HepG2 (cell line): ENCODE measurements around the gene TMEM238. TPM values are rescaled to one million over a fixed set of nuclear protein-coding genes. Genes with fewer than 3 reads are reported as not detected.

Experiments
- CHD4 ChIP-seq: fragments of 200-600 bp; sonication (generic); IDR thresholded peaks from 2 replicates; pipeline ENCODE4 v1.7.0; 2017; ENCODE audit warnings: mild to moderate bottlenecking, low read length, borderline replicate concordance
- ESRRA ChIP-seq: sonication (generic); formaldehyde crosslinking; IDR thresholded peaks from 2 replicates; pipeline ENCODE4 v1.5.1; 2020; ENCODE audit warnings: mild to moderate bottlenecking, low read depth, missing genetic modification reagents
- FOXK2 ChIP-seq: fragments of 450-650 bp; IDR thresholded peaks from 2 replicates; pipeline ENCODE4 v1.6.1; 2016
- JUN ChIP-seq: sonication (generic); formaldehyde crosslinking; IDR thresholded peaks from 2 replicates; pipeline ENCODE4 v1.4.0; 2020; ENCODE audit warnings: mild to moderate bottlenecking, missing genetic modification reagents
- JUNB ChIP-seq: sonication (generic); formaldehyde crosslinking; IDR thresholded peaks from 2 replicates; pipeline ENCODE4 v1.8.0; 2022; ENCODE audit warnings: missing genetic modification reagents, mild to moderate bottlenecking, borderline replicate concordance
- KMT2B ChIP-seq: IDR thresholded peaks from 2 replicates; pipeline ENCODE4 v1.6.1; 2016; ENCODE audit warnings: missing genetic modification reagents, missing compliant biosample characterization
- POLR2G ChIP-seq: fragments of 200-400 bp; formaldehyde crosslinking; IDR thresholded peaks from 2 replicates; pipeline ENCODE4 v1.6.1; 2018; ENCODE audit warnings: mild to moderate bottlenecking, low read depth, low read length, moderate library complexity
- SAFB2 ChIP-seq: sonication (generic); formaldehyde crosslinking; IDR thresholded peaks from 2 replicates; pipeline ENCODE4 v1.5.1; 2020; ENCODE audit warnings: missing genetic modification reagents, low read depth, mild to moderate bottlenecking, borderline replicate concordance
- ZBTB38 ChIP-seq: sonication (generic); formaldehyde crosslinking; IDR thresholded peaks from 2 replicates; pipeline ENCODE4 v1.5.1; 2020; ENCODE audit warnings: mild to moderate bottlenecking, missing genetic modification reagents
- ZNF256 ChIP-seq: sonication (generic); formaldehyde crosslinking; conservative IDR thresholded peaks from 2 replicates; pipeline ENCODE4 v1.4.0; 2020; ENCODE audit warnings: missing genetic modification reagents
- ZNF782 ChIP-seq: sonication (generic); formaldehyde crosslinking; IDR thresholded peaks from 2 replicates; pipeline ENCODE4 v1.4.0; 2020; ENCODE audit warnings: missing genetic modification reagents, mild to moderate bottlenecking, borderline replicate concordance
- polyA plus RNA-seq, 8 experiments: library from polyadenylated mRNA; depleted of rRNA in 3 of 8; stranded (reverse) in 7 of 8; unstranded in 1 of 8; fragments of >200 nt; fragmentation: Illumina TruSeq in 4 of 8; extraction: Trizol in 4 of 8; gene quantifications; 2 replicates each; pipeline versions ENCODE4 v1.2.1 to v1.2.3, GENCODE V29; 2011 to 2016; ENCODE audit warnings: low read depth in 4 of 8, missing spikeins in 1 of 8, mixed read lengths in 1 of 8; ENCODE audit not compliant: insufficient read depth in 1 of 8
- total RNA-seq, 5 experiments: library from RNA; depleted of rRNA; stranded (reverse); fragments of >200 nt; fragmentation: Illumina TruSeq; extraction: Trizol; gene quantifications; 2 replicates each; pipeline ENCODE4 v1.2.3, GENCODE V29; 2016; ENCODE audit warnings: low read depth in 1 of 5
- TF ChIP-seq, protein P1 (sequence below): sonication (generic); formaldehyde crosslinking; IDR thresholded peaks from 2 replicates; pipeline ENCODE4 v1.4.0; 2020; ENCODE audit warnings: mild to moderate bottlenecking, missing genetic modification reagents
- TF ChIP-seq, protein P2 (sequence below): sonication (generic); formaldehyde crosslinking; IDR thresholded peaks from 2 replicates; pipeline ENCODE4 v1.4.0; 2020; ENCODE audit warnings: mild to moderate bottlenecking, missing genetic modification reagents
- TF ChIP-seq, protein P3 (sequence below): sonication (generic); formaldehyde crosslinking; conservative IDR thresholded peaks from 2 replicates; pipeline ENCODE4 v1.4.0; 2020; ENCODE audit warnings: mild to moderate bottlenecking, missing genetic modification reagents, moderate library complexity
- TF ChIP-seq, protein P4 (sequence below): IDR thresholded peaks from 2 replicates; pipeline ENCODE4 v1.6.1; 2016; ENCODE audit warnings: low read depth
- TF ChIP-seq, protein P5 (sequence below): sonication (generic); formaldehyde crosslinking; IDR thresholded peaks from 2 replicates; pipeline ENCODE4 v1.5.0; 2020; ENCODE audit warnings: missing genetic modification reagents
- TF ChIP-seq, protein P6 (sequence below): sonication (generic); formaldehyde crosslinking; IDR thresholded peaks from 2 replicates; pipeline ENCODE4 v1.5.0; 2020; ENCODE audit warnings: missing genetic modification reagents

Gene TMEM238
- total and polyA plus RNA-seq, 2 of the 13 experiments (the other 11 are each of a cell fraction or from before 2014, with no cell fraction given): not detected

DNA sequence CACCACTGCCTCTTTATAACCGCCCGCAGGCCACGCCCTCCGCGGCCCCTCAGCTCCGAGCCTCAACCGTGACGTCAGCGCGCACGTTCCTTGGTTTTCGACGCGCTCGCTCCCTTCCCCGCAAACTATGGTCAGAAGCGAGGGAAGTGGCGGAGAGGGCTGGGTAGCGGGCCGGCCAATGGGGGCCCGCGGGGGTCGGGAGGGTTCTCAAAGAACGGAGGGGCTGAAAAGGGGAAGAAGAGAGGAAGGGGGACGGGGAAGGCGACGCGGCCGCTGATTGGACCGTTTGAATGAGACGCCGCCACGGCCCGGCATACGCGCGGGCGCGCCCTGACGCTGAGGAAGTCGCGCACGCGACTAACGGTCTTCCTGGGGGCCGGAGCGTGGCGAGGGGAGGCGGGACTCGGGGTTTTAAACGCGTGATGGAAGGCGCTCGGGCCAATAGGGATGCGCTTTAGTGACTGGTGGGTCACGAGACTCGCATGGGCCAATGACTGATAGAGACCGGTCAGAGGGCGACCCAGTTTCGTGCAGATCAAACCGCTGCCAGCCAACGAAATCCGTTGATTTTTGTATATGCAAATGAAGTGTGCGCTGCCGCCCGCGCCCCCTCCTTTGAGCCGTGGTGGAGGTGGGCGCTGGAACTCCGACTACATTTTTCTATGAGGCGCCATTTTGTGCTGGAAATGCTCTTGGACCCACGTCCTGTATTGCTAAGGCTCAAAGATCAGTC is 23.9 kb upstream of the TMEM238 start (continued):
- TF ChIP-seq, protein P1, sequence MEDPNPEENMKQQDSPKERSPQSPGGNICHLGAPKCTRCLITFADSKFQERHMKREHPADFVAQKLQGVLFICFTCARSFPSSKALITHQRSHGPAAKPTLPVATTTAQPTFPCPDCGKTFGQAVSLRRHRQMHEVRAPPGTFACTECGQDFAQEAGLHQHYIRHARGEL: peak; percentile 35; the same call in 1 of the 2 replicates
- TF ChIP-seq SAFB2 (CRISPR knock-in tag) (no peak), ZBTB38 (CRISPR knock-in tag) (no peak; the same call in 1 of the 2 replicates), JUN (CRISPR knock-in tag) (0 out of 2 replicates have a peak, but pooled peaks have one; percentile 52), FOXK2 (no peak), ZNF782 (CRISPR knock-in tag) (peak; percentile 71; the same call in 1 of the 2 replicates), ZNF256 (CRISPR knock-in tag) (no peak), POLR2G (no peak), ESRRA (CRISPR knock-in tag) (peak; percentile 35; the same call in 1 of the 2 replicates), CHD4 (no peak), KMT2B (CRISPR knock-in tag) (peak; percentile 49; the same call in 1 of the 2 replicates), JUNB (CRISPR knock-in tag) (peak; percentile 51; the same call in 1 of the 2 replicates)
- TF ChIP-seq, protein P2, sequence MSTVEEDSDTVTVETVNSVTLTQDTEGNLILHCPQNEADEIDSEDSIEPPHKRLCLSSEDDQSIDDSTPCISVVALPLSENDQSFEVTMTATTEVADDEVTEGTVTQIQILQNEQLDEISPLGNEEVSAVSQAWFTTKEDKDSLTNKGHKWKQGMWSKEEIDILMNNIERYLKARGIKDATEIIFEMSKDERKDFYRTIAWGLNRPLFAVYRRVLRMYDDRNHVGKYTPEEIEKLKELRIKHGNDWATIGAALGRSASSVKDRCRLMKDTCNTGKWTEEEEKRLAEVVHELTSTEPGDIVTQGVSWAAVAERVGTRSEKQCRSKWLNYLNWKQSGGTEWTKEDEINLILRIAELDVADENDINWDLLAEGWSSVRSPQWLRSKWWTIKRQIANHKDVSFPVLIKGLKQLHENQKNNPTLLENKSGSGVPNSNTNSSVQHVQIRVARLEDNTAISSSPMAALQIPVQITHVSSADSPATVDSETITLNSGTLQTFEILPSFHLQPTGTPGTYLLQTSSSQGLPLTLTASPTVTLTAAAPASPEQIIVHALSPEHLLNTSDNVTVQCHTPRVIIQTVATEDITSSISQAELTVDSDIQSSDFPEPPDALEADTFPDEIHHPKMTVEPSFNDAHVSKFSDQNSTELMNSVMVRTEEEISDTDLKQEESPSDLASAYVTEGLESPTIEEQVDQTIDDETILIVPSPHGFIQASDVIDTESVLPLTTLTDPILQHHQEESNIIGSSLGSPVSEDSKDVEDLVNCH: peak; percentile 86; the same call in 1 of the 2 replicates
- TF ChIP-seq, protein P3, sequence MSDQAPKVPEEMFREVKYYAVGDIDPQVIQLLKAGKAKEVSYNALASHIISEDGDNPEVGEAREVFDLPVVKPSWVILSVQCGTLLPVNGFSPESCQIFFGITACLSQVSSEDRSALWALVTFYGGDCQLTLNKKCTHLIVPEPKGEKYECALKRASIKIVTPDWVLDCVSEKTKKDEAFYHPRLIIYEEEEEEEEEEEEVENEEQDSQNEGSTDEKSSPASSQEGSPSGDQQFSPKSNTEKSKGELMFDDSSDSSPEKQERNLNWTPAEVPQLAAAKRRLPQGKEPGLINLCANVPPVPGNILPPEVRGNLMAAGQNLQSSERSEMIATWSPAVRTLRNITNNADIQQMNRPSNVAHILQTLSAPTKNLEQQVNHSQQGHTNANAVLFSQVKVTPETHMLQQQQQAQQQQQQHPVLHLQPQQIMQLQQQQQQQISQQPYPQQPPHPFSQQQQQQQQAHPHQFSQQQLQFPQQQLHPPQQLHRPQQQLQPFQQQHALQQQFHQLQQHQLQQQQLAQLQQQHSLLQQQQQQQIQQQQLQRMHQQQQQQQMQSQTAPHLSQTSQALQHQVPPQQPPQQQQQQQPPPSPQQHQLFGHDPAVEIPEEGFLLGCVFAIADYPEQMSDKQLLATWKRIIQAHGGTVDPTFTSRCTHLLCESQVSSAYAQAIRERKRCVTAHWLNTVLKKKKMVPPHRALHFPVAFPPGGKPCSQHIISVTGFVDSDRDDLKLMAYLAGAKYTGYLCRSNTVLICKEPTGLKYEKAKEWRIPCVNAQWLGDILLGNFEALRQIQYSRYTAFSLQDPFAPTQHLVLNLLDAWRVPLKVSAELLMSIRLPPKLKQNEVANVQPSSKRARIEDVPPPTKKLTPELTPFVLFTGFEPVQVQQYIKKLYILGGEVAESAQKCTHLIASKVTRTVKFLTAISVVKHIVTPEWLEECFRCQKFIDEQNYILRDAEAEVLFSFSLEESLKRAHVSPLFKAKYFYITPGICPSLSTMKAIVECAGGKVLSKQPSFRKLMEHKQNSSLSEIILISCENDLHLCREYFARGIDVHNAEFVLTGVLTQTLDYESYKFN (CRISPR knock-in tag): 0 out of 2 replicates have a peak, but pooled peaks have one; percentile 20
- TF ChIP-seq, protein P4, sequence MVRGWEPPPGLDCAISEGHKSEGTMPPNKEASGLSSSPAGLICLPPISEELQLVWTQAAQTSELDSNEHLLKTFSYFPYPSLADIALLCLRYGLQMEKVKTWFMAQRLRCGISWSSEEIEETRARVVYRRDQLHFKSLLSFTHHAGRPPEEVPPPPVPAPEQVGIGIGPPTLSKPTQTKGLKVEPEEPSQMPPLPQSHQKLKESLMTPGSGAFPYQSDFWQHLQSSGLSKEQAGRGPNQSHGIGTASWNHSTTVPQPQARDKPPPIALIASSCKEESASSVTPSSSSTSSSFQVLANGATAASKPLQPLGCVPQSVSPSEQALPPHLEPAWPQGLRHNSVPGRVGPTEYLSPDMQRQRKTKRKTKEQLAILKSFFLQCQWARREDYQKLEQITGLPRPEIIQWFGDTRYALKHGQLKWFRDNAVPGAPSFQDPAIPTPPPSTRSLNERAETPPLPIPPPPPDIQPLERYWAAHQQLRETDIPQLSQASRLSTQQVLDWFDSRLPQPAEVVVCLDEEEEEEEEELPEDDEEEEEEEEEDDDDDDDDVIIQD: 0 out of 2 replicates have a peak, but pooled peaks have one; percentile 47
- TF ChIP-seq, protein P5, sequence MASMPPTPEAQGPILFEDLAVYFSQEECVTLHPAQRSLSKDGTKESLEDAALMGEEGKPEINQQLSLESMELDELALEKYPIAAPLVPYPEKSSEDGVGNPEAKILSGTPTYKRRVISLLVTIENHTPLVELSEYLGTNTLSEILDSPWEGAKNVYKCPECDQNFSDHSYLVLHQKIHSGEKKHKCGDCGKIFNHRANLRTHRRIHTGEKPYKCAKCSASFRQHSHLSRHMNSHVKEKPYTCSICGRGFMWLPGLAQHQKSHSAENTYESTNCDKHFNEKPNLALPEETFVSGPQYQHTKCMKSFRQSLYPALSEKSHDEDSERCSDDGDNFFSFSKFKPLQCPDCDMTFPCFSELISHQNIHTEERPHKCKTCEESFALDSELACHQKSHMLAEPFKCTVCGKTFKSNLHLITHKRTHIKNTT: no peak
- TF ChIP-seq, protein P6, sequence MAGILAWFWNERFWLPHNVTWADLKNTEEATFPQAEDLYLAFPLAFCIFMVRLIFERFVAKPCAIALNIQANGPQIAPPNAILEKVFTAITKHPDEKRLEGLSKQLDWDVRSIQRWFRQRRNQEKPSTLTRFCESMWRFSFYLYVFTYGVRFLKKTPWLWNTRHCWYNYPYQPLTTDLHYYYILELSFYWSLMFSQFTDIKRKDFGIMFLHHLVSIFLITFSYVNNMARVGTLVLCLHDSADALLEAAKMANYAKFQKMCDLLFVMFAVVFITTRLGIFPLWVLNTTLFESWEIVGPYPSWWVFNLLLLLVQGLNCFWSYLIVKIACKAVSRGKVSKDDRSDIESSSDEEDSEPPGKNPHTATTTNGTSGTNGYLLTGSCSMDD (CRISPR knock-in tag): no peak
